B cell (primary cell): Measurements from ENCODE around the gene GAL. TPM values are rescaled to one million over a fixed set of nuclear protein-coding genes. Genes with fewer than 3 reads are reported as not detected.

ENCODE experiments used
- ATAC-seq: fragments of 200-7000 bp; cut with Tn5 transposase; one replicate; pipeline ENCODE4 v1.10.0; 2021; ENCODE audit warnings: low read depth, mild to moderate bottlenecking, moderate number of reproducible peaks, moderate library complexity
- CTCF ChIA-PET: fragments of 350-600 bp; sonication (Branson Sonifier 250); formaldehyde crosslinking; loops from one replicate; lab custom pipeline; 2021; ENCODE audit warnings: antibody characterized with exemption, inconsistent platforms; lab: Charles Lee
- POLR2A ChIA-PET: fragments of 350-600 bp; sonication (Branson Sonifier 250); formaldehyde crosslinking; loops from one replicate; lab custom pipeline; 2021; ENCODE audit warnings: antibody characterized with exemption; lab: Charles Lee
- DNase-seq: peaks from one replicate; pipeline ENCODE4 v3.0.0; 2013
- H2AFZ ChIP-seq: 2 replicates; pipeline ENCODE4 v1.6.1; 2012; ENCODE audit warnings: mild to moderate bottlenecking, low read depth, low read length; ENCODE audit not compliant: insufficient read depth, poor library complexity, severe bottlenecking
- H3K27ac ChIP-seq, 2 donors: 1 replicate in 1 of 2; 2 replicates in 1 of 2; pipeline ENCODE4 v1.5.1; 2012 to 2013; ENCODE audit warnings: low read length in 2 of 2, mild to moderate bottlenecking in 2 of 2, moderate library complexity in 1 of 2
- H3K27me3 ChIP-seq, 4 experiments: fragments of 200-600 bp in 1 of 4; sonication (generic) in 1 of 4; replicated peaks in 1 of 4; 1 replicate in 2 of 4; 2 replicates in 2 of 4; pipeline versions ENCODE4 v1.6.1 to v1.7.0; 2013 to 2016; ENCODE audit warnings: low read length in 3 of 4, mild to moderate bottlenecking in 2 of 4, mixed read lengths in 1 of 4, moderate library complexity in 1 of 4; ENCODE audit not compliant: insufficient read depth in 4 of 4, control insufficient read depth in 3 of 4; ENCODE audit errors: control extremely low read depth in 1 of 4
- H3K36me3 ChIP-seq, 2 experiments: replicated peaks in 1 of 2; 1 replicate in 1 of 2; 2 replicates in 1 of 2; pipeline versions ENCODE4 v1.6.1 to v1.7.1; 2013; ENCODE audit warnings: low read length in 1 of 2; ENCODE audit not compliant: insufficient read depth in 2 of 2, control insufficient read depth in 1 of 2; ENCODE audit errors: control extremely low read depth in 1 of 2, extremely low read depth in 1 of 2
- H3K4me1 ChIP-seq, 2 donors: fragments of 200-600 bp in 1 of 2; sonication (generic) in 1 of 2; 1 replicate in 1 of 2; 2 replicates in 1 of 2; pipeline versions ENCODE4 v1.5.1 to v1.6.1; 2013 to 2017; ENCODE audit warnings: low read length in 2 of 2; ENCODE audit not compliant: control insufficient read depth in 2 of 2, insufficient read depth in 2 of 2
- H3K4me2 ChIP-seq: replicated peaks from 2 replicates; pipeline ENCODE3; 2012; ENCODE audit warnings: mild to moderate bottlenecking, low read depth, low read length; ENCODE audit not compliant: poor library complexity, severe bottlenecking
- H3K4me3 ChIP-seq, 5 experiments: fragments of 200-600 bp in 1 of 5; sonication (generic) in 1 of 5; 1 replicate in 3 of 5; 2 replicates in 2 of 5; pipeline versions ENCODE4 v1.5.1 to v1.7.0; 2011 to 2016; ENCODE audit warnings: low read length in 4 of 5, mild to moderate bottlenecking in 4 of 5, low read depth in 2 of 5, control low read depth in 1 of 5, moderate library complexity in 1 of 5; ENCODE audit not compliant: insufficient read depth in 1 of 5; ENCODE audit errors: control extremely low read depth in 1 of 5, extremely low read depth in 1 of 5
- H3K79me2 ChIP-seq: fragments of 200-600 bp; sonication (generic); one replicate; pipeline ENCODE4 v1.6.0; 2016; ENCODE audit warnings: low read length; ENCODE audit not compliant: control insufficient read depth, insufficient read depth
- H3K9ac ChIP-seq: fragments of 200-600 bp; sonication (generic); 2 replicates; pipeline ENCODE4 v1.6.1; 2017; ENCODE audit warnings: mild to moderate bottlenecking, low read length, moderate library complexity
- H3K9me3 ChIP-seq, 3 donors: one replicate each; pipeline versions ENCODE4 v1.6.1 to v1.7.1; 2013; ENCODE audit warnings: low read length in 2 of 3; ENCODE audit not compliant: control insufficient read depth in 2 of 3, insufficient read depth in 1 of 3; ENCODE audit errors: control extremely low read depth in 1 of 3
- H4K20me1 ChIP-seq: 2 replicates; pipeline ENCODE4 v1.6.0; 2012; ENCODE audit warnings: mild to moderate bottlenecking, low read length; ENCODE audit not compliant: insufficient read depth, control insufficient read depth, poor library complexity, severe bottlenecking
- H3K27ac Mint-ChIP-seq: one replicate; pipeline ENCODE4 v1.8.0; 2021; ENCODE audit warnings: mixed read lengths
- H3K27me3 Mint-ChIP-seq: one replicate; pipeline ENCODE4 v1.8.0; 2021; ENCODE audit warnings: mixed read lengths
- H3K4me1 Mint-ChIP-seq: one replicate; pipeline ENCODE4 v1.8.0; 2021; ENCODE audit warnings: mixed read lengths
- H3K4me3 Mint-ChIP-seq: one replicate; pipeline ENCODE4 v1.8.0; 2021; ENCODE audit warnings: mixed read lengths
- H3K9me3 Mint-ChIP-seq: one replicate; pipeline ENCODE4 v1.8.0; 2022; ENCODE audit warnings: mixed read lengths; ENCODE audit not compliant: insufficient read depth
- EZH2 ChIP-seq: IDR thresholded peaks from 2 replicates; pipeline ENCODE4 v1.6.1; 2012; ENCODE audit warnings: borderline replicate concordance, low read depth, mild to moderate bottlenecking, moderate library complexity, low read length; ENCODE audit not compliant: insufficient read depth, poor library complexity, severe bottlenecking
- WGBS: methylation state at CpG from one replicate; pipeline ENCODE4 v1.1.5; 2013; ENCODE audit warnings: missing lambda C conversion rate; ENCODE audit not compliant: insufficient coverage; 5-methylcytosine and 5-hydroxymethylcytosine counted together
- intact Hi-C: fragments of 100-400 bp; cut with micrococcal nuclease; formaldehyde crosslinking; loops from one replicate; pipeline ENCODE4 v1.10.0; 2022
- polyA plus RNA-seq: library from polyadenylated mRNA; depleted of rRNA; stranded (reverse); fragments of >200 nt; gene quantifications from 2 replicates; pipeline ENCODE4 v1.2.3, GENCODE V29; 2012
- total RNA-seq, 2 donors: library from RNA; stranded (reverse); fragments of 120-200 nt in 1 of 2; gene quantifications; 1 replicate in 1 of 2; 2 replicates in 1 of 2; pipeline versions ENCODE4 v1.2.3 to v1.2.4, GENCODE V29; 2013 to 2022
- TF ChIP-seq, protein P1 (sequence below): fragments of 200-600 bp; IDR thresholded peaks from one replicate; pipeline ENCODE4 v1.8.0; 2022; ENCODE audit warnings: antibody characterized with exemption, mild to moderate bottlenecking

Gene GAL
- total and polyA plus RNA-seq, 2 donors (not counting 1 experiment from before 2014, with no cell fraction given), result not detected

GRCh38 chr11:68658661-68659060 lies 25.7 kb upstream of the GAL start:
- POLR2A ChIA-PET, result interaction anchor here (0.6 kb wide), 1 partner anchor 15 kb away, joined by 5 read pairs; no protein-coding TSS in a partner anchor
- no peak for ATAC-seq
- CTCF ChIA-PET, result no interaction called here

DNA sequence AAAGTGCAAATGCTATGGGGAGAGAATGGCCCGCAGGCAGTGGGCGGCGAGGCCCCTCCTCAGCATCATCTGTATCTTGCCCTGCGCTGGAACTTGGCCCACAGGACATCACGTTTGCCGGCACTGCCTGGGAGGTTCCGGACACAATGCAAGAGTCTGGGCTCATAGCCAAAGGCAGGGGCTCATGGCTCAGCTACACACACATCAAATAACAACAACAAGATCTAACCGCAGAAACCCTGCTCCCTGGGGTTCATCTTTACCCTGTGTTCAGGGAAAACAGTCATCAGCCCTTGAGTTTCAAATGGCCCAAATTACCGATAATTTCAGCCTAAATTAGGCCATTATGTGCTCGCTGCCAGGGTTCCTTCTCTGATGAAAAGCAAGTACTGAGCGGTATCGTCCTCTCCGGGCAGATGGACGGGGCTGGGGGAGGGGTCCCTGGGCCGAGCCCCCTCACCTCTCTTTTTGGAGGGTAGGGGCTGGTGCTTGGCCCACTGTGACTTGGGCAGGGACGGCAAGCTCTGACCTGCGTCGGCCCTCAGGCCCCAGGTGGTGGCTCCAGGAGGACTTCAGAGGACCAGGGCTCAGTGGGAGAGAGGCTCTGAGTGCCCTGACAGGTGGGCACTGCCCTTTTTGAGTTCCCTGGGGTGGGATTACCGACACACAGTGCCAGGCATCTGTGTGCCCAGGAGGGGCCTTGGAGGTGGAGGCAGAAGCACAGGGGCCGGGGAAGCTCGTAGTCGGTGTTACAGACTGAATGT lies 25.0 kb upstream of the GAL start:
- TF ChIP-seq EZH2, result no peak
- TF ChIP-seq, protein P1, sequence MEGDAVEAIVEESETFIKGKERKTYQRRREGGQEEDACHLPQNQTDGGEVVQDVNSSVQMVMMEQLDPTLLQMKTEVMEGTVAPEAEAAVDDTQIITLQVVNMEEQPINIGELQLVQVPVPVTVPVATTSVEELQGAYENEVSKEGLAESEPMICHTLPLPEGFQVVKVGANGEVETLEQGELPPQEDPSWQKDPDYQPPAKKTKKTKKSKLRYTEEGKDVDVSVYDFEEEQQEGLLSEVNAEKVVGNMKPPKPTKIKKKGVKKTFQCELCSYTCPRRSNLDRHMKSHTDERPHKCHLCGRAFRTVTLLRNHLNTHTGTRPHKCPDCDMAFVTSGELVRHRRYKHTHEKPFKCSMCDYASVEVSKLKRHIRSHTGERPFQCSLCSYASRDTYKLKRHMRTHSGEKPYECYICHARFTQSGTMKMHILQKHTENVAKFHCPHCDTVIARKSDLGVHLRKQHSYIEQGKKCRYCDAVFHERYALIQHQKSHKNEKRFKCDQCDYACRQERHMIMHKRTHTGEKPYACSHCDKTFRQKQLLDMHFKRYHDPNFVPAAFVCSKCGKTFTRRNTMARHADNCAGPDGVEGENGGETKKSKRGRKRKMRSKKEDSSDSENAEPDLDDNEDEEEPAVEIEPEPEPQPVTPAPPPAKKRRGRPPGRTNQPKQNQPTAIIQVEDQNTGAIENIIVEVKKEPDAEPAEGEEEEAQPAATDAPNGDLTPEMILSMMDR, result no peak
- peaks cover 35% of the 10 kb centered on the region for H3K27me3 Mint-ChIP-seq
- no peaks in the 10 kb centered on the region for H3K4me1 Mint-ChIP-seq

More at GRCh38 chr11:68658661-68659060, 25.7 kb upstream of the GAL start:
- H3K9ac ChIP-seq, result no peak overlapping the region
- 98% methylated on average over 13 of the region's 13 CpGs for WGBS
- no peak for TF ChIP-seq EZH2
- TF ChIP-seq, protein P1, result no peak
- H3K4me3 Mint-ChIP-seq, result no peak overlapping the region
- no peak overlapping the region for H3K4me3 ChIP-seq
- H3K4me2 ChIP-seq, result no peak overlapping the region
- no peak overlapping the region for H3K27ac Mint-ChIP-seq
- H3K4me1 ChIP-seq, result no peaks in the 10 kb centered on the region
- H3K9me3 Mint-ChIP-seq, result no peaks in the 10 kb centered on the region
- no peak overlapping the region for H3K27ac ChIP-seq
- H3K9me3 ChIP-seq, result peaks cover 0 to 21% (median 0%) of the 10 kb centered on the region in 3 donors
- H2AFZ ChIP-seq, result no peak overlapping the region
- H3K4me1 Mint-ChIP-seq, result no peaks in the 10 kb centered on the region
- H4K20me1 ChIP-seq, result no peaks in the 10 kb centered on the region
- H3K27me3 Mint-ChIP-seq, result peaks cover 35% of the 10 kb centered on the region
- no peaks in the 10 kb centered on the region for H3K79me2 ChIP-seq
- H3K27me3 ChIP-seq, result peaks cover 0 to 3% (median 0%) of the 10 kb centered on the region in 4 experiments
- H3K36me3 ChIP-seq, result no peaks in the 10 kb centered on the region
- DNase-seq, result no peak
- intact Hi-C loops, result no loop called here

More for the DNA sequence above, 25.0 kb upstream of the GAL start:
- H2AFZ ChIP-seq, result no peak overlapping the region
- Mint-ChIP-seq H3K4me3 (no peak overlapping the region), H3K9me3 (no peaks in the 10 kb centered on the region), H3K27ac (no peak overlapping the region)
- H3K4me2 ChIP-seq, result no peak overlapping the region
- H3K27me3 ChIP-seq, result peaks cover 0 to 3% (median 0%) of the 10 kb centered on the region in 4 experiments
- H3K9ac ChIP-seq, result no peak overlapping the region
- H3K9me3 ChIP-seq, result peaks cover 0 to 15% (median 0%) of the 10 kb centered on the region in 3 donors
- H3K4me1 ChIP-seq, result no peaks in the 10 kb centered on the region
- intact Hi-C loops, result no loop called here
- POLR2A ChIA-PET, result no interaction called here
- no peaks in the 10 kb centered on the region for H3K79me2 ChIP-seq
- DNase-seq (no peak), ATAC-seq (no peak)
- no peak overlapping the region for H3K4me3 ChIP-seq
- 85% methylated on average over 22 of the region's 22 CpGs for WGBS
- H4K20me1 ChIP-seq, result no peaks in the 10 kb centered on the region
- H3K36me3 ChIP-seq, result no peaks in the 10 kb centered on the region
- no peak overlapping the region for H3K27ac ChIP-seq
- CTCF ChIA-PET, result no interaction called here
